Fibroblast of skin of back (primary cell): ENCODE results near the gene ITSN1.

Experiments used
- DNase-seq: peaks from one replicate; pipeline ENCODE4 v3.0.0-alpha.2; 2013

ITSN1 gene

DNA sequence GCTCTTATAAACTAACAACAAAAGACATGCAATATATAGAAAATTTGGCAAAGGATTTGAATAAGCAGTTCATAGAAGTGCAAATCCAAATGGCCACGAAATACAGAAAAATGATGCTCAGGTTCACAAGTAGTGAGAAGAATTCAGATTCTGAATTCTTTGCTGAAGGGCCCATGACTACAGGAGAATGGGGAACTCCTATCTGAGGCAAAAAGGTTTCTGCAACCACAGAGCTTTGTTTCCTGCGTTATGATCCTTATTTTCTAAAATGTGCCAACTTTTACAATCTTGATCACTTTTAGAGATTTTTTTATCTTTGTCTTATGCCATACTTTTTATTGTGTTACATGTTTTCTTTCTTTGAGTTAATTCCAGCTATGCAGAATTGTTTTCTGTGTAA lies 91.3 kb downstream of the ITSN1 start:
- DNase-seq = no peak

DNA sequence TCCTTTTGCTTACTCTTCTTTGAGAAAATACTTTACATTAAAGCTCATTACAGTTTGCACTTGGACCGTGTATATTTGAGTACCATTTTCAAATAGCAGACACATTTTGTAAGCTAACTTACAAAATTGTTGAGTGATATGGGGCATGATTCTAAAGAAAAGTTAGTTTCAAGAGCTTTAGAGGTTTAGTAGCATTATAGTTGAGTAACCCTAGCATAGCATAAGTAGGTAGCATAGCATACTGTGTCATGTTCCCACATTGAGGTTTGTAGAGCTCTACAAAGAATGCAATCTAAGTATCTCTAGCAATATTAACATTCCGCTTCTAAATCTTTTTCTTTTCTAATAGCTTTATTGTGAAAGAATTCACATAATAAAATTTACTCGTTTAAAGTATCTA lies 92.0 kb downstream of the ITSN1 start:
- DNase-seq = no peak

DNA sequence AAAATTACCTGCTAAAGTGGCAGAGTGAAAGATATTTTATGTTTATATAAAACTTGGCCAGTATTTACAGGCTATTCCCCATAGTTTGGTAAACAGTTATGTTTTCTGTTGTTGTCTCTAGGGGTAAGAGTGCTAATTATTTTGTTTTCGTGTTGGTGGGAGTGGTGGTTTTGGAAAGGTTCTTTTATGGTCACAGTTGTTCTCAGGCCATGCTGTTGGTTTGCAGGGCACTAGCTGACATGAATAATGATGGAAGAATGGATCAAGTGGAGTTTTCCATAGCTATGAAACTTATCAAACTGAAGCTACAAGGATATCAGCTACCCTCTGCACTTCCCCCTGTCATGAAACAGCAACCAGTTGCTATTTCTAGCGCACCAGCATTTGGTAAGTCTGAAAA lies 92.5 kb downstream of the ITSN1 start:
- DNase-seq = no peak

DNA sequence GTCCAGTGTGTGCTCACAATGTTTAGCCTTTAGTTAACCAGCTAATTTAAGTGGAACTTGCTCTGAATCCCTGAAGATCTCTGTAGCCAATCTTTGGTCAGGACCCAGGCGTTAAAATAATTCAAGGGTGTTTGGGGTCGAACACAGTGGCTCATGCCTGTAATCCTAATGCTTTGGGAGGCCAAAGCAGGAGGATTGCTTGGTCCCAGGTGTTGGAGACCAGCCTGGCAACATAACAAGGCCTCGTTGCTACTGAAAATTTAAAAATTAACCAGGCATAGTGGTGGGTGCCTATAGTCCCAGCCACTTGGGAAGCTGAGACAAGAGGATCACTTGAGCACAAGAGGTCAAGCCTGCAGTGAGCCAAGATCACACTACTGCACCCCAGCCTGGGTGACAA lies 94.3 kb downstream of the ITSN1 start:
- no peak for DNase-seq

- DNase-seq = no peak
Measured at GRCh38 chr21:33739701-33740100, 97.4 kb downstream of the ITSN1 start.

- DNase-seq = no peak
Measured at GRCh38 chr21:33747420-33747819, 105.1 kb downstream of the ITSN1 start.

DNA sequence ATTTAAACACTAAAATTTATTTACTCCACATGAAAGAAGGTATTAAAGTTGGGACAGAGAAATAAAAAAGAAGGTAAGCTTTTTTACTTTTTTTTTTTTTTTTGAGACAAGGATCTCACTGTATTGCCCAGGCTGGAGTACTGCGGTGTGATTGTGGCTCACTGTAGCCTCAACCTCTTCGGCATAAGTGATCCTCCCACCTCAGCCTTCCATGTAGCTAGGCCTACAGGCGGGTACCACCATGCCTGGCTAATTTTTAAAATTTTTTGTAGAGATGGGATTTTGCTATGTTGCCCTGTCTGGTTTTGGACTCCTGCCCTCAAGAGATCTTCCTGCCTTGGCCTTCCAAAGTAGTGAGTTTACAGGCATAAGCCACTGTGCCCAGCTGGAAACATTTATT lies 106.6 kb downstream of the ITSN1 start:
- no peak for DNase-seq

DNA sequence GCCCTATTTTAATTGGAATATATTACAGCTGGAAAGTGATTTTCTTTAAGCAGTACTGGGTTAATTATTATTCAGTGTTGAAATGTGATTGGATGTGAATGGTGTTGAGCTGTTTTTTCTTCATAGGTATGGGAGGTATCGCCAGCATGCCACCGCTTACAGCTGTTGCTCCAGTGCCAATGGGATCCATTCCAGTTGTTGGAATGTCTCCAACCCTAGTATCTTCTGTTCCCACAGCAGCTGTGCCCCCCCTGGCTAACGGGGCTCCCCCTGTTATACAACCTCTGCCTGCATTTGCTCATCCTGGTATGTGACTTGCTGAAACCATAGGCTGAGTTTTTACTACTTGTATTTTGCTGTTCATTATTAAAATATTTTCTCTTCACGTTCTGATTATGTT lies 107.7 kb downstream of the ITSN1 start:
- no peak for DNase-seq

- peak; percentile 65 for DNase-seq
Measured at GRCh38 chr21:33751120-33751519, 108.8 kb downstream of the ITSN1 start.

- DNase-seq = no peak
Measured at GRCh38 chr21:33751533-33751932, 109.2 kb downstream of the ITSN1 start.

- no peak for DNase-seq
Measured at GRCh38 chr21:33752260-33752659, 110.0 kb downstream of the ITSN1 start.

GRCh38 chr21:33753886-33754285 lies 111.6 kb downstream of the ITSN1 start:
- DNase-seq = no peak

DNA sequence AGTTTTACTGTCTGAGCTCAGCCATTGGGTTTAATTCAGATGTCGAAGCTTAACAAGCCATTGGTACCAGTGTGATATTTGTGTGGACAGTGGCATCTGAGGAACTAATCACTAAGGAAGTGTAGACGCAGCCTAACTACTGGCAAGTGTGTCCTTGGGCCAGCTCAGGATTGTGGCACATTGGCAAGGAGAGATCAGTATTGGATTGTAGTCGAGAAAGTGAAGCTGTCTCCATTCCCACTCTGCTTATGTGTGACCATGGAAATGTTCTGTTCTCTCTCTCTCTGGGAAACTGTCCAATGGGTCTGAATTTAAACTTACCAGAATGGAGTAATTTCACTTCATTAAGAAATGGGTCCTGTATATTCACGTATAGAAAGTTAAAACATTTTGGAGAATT lies 112.2 kb downstream of the ITSN1 start:
- DNase-seq = no peak

DNA sequence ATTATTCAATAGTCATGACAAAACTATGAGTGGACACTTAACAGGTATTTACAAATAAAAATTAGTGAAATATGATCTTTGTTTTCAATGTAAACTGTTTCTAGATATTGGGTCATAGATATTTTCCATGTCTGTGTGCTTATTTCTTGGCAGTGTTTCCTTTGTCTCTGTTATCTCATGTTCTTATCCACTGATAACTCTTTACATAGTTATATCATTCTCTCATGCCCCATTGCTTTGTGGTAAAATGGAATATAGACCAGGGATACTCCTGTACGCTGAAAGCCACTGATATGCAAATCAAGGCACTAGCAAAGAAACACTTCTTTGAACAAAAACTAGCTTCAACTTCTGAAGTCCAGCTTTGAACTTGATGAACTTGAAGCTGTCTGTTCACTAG lies 113.1 kb downstream of the ITSN1 start:
- DNase-seq = no peak

DNA sequence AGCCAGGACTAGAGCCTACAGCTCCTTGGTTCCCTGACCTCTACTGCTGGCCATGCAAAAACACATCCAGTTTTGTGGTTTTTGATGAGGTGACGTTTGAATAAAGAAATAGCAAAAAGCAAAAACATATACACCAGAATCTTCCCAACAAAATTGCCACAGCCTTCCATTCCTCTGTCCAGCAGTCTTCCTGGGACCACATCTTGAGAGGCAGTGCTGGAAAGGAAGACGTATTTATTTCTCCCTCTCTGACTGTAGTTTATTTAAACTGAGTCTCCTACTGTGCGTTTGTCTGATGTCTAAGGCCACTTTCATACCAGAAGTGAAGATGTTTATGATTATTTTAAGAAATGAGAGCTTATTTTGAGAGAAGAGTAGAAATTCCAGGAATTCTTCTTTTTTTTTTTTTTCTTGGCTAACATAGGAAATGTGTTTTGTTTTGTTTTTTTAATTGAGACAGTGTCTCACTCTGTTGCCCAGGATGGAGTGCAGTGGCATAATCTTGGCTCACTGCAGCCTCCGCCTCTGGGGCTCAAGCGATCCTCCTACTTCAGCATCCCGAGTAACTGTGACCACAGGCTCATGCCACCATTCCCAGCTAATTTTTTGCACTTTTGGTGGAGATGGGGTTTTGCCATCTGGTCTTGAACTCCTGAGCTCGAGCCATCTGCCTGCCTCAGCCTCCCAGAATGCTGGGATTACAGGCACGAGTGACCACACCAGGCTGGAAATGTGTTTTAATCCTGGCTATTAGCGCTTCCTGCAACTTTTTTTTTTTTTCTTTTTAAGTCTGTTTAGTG lies 118.5 kb downstream of the ITSN1 start:
- peak; percentile 88 for DNase-seq

DNA sequence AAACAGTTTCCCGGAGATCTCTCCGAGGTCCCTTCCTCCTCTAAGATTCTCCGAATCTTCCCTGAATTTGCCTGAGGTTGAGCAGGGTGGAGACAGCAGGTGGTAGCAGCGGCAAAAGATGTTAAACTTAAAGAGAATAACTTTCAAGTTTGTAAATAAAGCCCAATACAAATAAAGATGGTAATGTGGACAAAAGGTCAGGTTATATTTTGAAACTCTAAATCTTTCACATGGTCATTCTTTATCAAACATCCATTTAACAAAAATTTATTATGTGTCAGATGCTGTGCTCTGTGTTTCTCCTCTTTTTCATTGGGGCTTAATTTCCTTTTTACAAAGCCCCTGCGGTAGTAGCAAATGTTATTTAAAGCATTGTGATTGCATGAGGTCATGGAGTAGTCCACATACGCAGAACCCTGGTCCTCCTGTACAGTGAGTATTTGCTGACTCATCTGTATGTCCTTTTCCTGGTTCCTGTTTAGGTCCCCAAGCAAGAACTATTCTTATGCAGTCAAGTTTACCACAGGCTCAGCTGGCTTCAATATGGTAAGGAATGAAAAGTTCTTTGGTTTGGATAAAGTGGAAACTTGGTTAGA lies 119.2 kb downstream of the ITSN1 start:
- DNase-seq = peak; percentile 98

- DNase-seq = peak; percentile 23
Measured at GRCh38 chr21:33762803-33763581, 120.7 kb downstream of the ITSN1 start.

DNA sequence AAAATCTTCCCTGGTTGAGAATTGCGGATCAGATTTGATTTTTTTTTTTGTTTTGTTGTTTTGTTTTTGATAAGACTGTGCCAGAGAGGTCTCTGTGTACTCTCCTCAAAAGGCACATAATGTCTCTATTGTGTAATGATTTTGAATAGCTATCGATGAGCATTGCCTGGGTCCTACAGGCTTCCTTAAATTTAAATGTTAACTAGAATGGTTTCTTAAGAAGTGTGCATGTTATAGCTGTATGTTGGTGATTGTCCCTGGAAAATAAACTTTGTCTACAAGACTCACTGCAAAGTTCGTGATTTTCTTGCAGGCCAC lies 121.2 kb downstream of the ITSN1 start:
- DNase-seq = no peak

DNA sequence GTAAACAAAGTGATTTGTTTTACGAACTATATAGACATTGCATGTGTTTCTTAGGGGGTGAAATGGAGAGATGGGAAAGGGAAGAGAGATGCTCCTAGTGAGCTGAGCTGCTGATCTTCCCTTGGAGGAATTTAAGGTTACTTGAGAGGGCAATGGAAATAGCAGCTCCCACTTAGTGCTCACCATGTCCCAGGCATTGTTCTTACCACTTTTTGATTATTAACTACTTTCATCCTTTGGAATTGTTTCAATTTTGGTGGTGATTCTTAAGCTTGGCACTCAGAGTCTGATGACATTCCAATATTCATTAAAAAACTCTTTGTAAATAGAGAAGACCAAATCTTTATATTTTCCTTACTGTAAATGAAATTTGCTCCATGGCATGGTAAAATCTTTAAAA lies 124.9 kb downstream of the ITSN1 start:
- DNase-seq = peak; percentile 18

DNA sequence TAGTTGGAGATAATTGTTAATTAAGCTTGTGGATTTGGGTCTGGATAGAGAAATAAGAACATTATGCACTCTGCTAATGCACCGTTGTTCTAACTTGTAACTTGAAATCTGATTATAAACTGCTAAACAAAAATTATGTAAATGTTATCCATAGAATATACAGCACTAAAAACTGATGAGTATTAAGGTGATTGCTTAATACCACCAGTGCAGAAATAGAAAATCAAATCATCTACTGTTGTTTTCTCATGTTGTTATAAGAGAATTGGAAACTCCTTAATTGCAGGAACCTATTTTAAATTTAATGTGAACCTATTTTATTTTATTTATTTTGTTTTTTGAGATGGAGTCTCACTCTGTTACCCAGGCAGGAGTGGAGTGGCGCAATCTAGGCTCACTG lies 125.7 kb downstream of the ITSN1 start:
- no peak for DNase-seq

GRCh38 chr21:33769057-33769456 lies 126.8 kb downstream of the ITSN1 start:
- DNase-seq = peak; percentile 9

- DNase-seq = no peak
Measured at GRCh38 chr21:33770542-33770941, 128.2 kb downstream of the ITSN1 start.

DNA sequence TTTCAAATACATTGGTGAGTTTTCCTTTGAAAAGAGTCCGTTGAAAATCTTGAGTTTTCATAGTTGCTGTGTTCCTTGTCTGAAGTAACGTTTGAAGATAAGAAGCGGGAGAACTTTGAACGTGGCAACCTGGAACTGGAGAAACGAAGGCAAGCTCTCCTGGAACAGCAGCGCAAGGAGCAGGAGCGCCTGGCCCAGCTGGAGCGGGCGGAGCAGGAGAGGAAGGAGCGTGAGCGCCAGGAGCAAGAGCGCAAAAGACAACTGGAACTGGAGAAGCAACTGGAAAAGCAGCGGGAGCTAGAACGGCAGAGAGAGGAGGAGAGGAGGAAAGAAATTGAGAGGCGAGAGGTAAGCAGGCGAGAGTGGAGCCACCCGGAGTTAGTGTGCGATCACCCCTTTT lies 129.7 kb downstream of the ITSN1 start:
- DNase-seq = no peak

- DNase-seq = no peak
Measured at GRCh38 chr21:33774551-33774950, 132.2 kb downstream of the ITSN1 start.
